Right cardiac atrium (tissue), 5 donors: Measurements from ENCODE around the gene ZNF516. TPM values are rescaled to one million over a fixed set of nuclear protein-coding genes. Genes with fewer than 3 reads are reported as not detected.

Experiments used
- ATAC-seq, 2 donors: fragments of 200-7000 bp; cut with Tn5 transposase; one replicate each; pipeline versions ENCODE4 v1.8.0 to v1.9.1; 2020; ENCODE audit warnings: moderate library complexity in 2 of 2, mild to moderate bottlenecking in 1 of 2
- DNase-seq, 3 donors: peaks; one replicate each; pipeline ENCODE4 v3.0.0-alpha.2; 2020
- H3K27ac ChIP-seq: one replicate; pipeline ENCODE4 v1.5.1; 2013; ENCODE audit warnings: mild to moderate bottlenecking, low read length, control low read depth, moderate library complexity
- H3K27me3 ChIP-seq: one replicate; pipeline ENCODE4 v1.6.1; 2013; ENCODE audit not compliant: control insufficient read depth, insufficient read depth
- H3K4me1 ChIP-seq: one replicate; pipeline ENCODE4 v1.6.1; 2013; ENCODE audit warnings: low read length; ENCODE audit not compliant: control insufficient read depth, insufficient read depth
- H3K4me3 ChIP-seq: one replicate; pipeline ENCODE4 v1.5.1; 2013; ENCODE audit warnings: low read length, control low read depth
- H3K9me3 ChIP-seq: one replicate; pipeline ENCODE4 v1.6.1; 2013; ENCODE audit warnings: low read length; ENCODE audit not compliant: control insufficient read depth
- WGBS: extraction: QIAGEN DNeasy Blood & Tissue Kit; methylation state at CpG from one replicate; pipeline ENCODE4 v1.1.7; 2013; 5-methylcytosine and 5-hydroxymethylcytosine counted together
- intact Hi-C, 4 donors: fragments of 100-400 bp; cut with DNase I; formaldehyde crosslinking; loops; one replicate each; pipeline versions ENCODE4 v1.11.0 to v1.14.0; 2022 to 2023
- polyA plus RNA-seq: library from polyadenylated mRNA; stranded (reverse); fragments of 200-250 nt; gene quantifications from one replicate; pipeline ENCODE4 v1.2.3, GENCODE V29; 2013
- total RNA-seq, 4 donors: library from RNA; stranded (reverse); fragmentation: NEBNext Ultra II Directional; extraction: Animal tissue kit (Norgen Biotek cat#: 25700); gene quantifications; one replicate each; pipeline ENCODE4 v1.2.1, GENCODE V29; 2021
- donor health status: healthy with polysubstance abuse.
- donor health status: DM: no; HTN: yes; CAD: no.
- donor health status: DM: no; HTN: no; CAD: no.
- donor health status: DM: no; HTN: yes; CAD: no; lungs with severe emphysema.
- donor health status: DM: yes; HTN: yes; CAD: no.

ZNF516 gene
- total and polyA plus RNA-seq, 5 donors, result 4.8 to 16.2 (median 11.2) TPM

DNA sequence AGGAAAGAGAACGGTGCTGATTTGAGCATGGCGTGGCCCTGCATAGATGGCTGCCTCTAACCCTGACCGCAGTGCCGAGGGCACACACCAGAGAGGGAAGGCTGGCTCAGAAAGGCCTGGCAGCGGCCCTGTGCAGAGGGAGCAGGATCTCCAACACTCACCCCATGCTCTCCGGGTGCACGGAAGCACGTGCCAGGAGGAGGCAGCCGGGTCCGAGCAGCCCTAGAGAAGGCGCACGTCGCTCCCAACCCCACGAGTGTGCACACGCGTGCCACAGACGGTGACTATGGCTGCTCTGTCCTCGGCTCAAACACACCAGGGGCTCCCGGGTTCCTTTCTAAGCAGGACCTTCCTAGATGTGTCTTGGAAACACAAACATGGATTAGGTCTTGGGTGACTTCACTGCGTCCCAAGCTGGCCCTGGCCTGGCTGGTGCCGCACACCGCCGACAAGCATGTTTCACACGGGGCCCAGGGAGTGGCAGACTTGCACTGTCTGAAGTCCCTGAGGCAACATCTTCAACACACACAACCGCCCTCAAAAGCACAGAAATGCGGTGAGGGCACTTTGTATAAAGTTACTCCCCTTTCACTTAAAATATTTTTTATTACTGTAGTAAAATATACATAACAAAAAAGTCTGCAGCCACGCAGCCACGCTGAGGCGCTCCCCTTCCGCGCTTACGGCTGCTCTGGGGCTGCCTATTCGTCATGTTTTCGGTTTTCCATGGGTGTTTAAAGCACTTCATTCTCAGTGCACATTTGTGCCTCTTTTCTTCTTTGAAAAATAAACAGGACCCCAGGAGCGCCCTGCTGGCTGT is 110.0 kb downstream of the ZNF516 start:
- Histone ChIP-seq H3K27me3 (no peaks in the 10 kb centered on the region), H3K4me1 (no peaks in the 10 kb centered on the region), H3K27ac (no peak overlapping the region), H3K9me3 (no peaks in the 10 kb centered on the region), H3K4me3 (no peak overlapping the region)
- intact Hi-C loops, result no loop called here
- no peak for DNase-seq
- ATAC-seq, result no peak
- WGBS, result 94% methylated on average over 35 of the region's 35 CpGs

DNA sequence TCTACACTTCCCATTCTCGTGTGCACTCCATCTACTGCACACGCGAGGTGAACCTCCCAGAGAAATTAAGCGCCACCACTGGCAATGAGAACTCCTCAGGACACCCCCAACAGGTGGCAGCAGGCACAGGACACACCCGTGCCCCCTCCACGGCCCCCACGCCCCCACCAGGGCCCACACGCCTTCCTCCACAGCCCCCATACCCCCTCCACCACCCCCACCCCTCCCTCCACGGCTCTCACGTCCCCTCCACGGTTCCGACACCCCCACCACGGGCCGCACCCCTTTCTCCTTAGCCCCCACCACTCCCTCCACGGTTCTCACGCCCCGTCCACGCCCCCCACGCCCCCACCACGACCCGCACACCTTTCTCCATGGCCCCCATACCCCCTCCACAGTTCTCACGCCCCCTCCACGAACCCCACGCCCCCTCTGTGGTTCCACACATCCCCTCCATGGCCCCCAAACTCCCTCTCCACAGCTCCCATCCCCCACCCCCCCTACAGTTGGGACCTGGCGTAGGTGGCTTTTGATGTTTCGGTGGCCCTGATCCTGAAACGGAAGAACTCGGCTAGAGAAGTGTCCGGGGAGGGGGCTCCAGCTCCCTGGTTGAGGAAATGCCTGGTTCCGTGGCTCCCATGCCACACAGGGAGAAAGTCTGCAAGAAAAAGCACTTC is 110.8 kb downstream of the ZNF516 start:
- Histone ChIP-seq H3K27me3 (no peaks in the 10 kb centered on the region), H3K27ac (no peak overlapping the region), H3K4me1 (no peaks in the 10 kb centered on the region), H3K4me3 (no peak overlapping the region), H3K9me3 (no peaks in the 10 kb centered on the region)
- ATAC-seq (no peak), DNase-seq (no peak)
- WGBS, result 94% methylated on average over 30 of the region's 30 CpGs
- intact Hi-C loops, result no loop called here

DNA sequence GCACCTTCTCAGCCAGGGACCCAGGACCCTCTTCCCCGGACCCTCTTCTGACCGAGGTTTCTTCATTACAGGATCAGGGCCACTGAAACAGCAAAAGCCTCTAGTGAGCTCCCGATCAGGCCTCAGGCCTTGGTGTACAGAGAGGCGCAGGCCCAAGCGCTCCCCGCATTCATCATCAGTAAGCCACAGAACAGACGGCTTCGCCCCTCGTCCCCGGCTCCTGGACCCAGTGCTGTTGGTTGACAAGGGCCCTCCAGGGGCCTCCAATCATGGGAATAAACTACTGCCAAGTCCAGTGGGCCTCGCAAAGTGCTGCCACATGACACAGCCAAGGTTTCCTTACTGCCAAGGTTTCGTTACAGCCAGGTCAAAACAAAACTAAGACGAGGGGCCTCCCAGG is 111.4 kb downstream of the ZNF516 start:
- no peak for DNase-seq
- H3K27ac ChIP-seq, result no peak overlapping the region
- intact Hi-C loops, result no loop called here
- no peaks in the 10 kb centered on the region for H3K4me1 ChIP-seq
- no peaks in the 10 kb centered on the region for H3K27me3 ChIP-seq
- WGBS, result 88% methylated on average over 13 of the region's 13 CpGs
- H3K4me3 ChIP-seq, result no peak overlapping the region
- no peak for ATAC-seq
- no peaks in the 10 kb centered on the region for H3K9me3 ChIP-seq

DNA sequence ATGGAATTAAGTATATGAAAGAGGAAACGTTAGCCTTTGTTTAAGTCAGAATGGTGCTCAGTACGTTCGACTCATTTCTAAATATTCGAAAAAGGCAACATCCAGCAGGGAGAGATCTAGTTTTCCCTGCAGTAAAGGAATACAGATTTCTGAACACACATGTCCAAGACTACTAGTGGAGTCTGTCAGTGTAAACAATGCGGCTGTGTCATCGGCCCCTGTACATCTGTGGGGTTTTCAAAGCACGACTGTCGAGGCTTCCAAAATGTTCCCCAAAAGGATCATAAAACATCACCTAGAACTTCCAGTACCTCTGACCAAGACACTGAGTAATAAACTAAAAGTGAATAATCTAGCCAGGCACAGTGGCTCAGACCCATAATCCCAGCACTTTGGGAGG is 112.8 kb downstream of the ZNF516 start:
- 93% methylated on average over 8 of the region's 8 CpGs for WGBS
- H3K27ac ChIP-seq, result no peak overlapping the region

DNA sequence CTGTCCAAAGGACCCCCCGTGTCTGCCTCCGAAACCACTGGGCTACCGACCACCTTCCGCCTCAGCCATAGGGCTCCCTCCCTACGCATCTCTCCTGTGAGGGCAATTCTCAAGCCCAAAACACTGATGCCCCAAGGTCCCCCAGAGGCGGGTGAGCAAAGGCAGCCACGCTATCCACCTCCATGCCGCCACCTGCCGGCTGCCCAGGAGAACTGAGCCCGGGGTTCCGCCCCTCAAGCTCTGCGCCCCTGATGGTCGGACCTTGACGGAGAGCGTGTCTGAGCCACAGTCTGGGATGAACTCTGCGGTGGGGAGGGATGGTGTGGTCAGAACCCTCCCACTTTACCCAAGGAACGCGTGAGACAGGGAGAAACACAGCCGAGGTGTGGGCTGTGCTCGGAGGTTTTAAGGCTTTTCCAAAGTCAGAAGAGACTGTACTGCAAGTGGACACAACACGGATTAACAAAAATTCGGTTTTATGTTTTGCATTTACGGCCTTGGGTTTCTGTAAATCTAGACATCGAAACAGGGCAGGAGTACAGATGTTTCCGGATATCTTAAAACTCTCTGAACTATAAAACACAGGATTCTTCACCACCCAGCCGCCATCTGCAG is 114.1 kb downstream of the ZNF516 start:
- Histone ChIP-seq H3K27me3 (no peaks in the 10 kb centered on the region), H3K4me1 (no peaks in the 10 kb centered on the region), H3K27ac (no peak overlapping the region), H3K9me3 (no peaks in the 10 kb centered on the region), H3K4me3 (no peak overlapping the region)
- intact Hi-C loops, result no loop called here
- DNase-seq, result no peak
- no peak for ATAC-seq
- 82% methylated on average over 26 of the region's 26 CpGs for WGBS

More for the DNA sequence above, 112.8 kb downstream of the ZNF516 start:
- no peaks in the 10 kb centered on the region for H3K9me3 ChIP-seq
- intact Hi-C loops, result no loop called here
- DNase-seq (no peak), ATAC-seq (no peak)
- H3K27me3 ChIP-seq, result no peaks in the 10 kb centered on the region
- H3K4me1 ChIP-seq, result no peaks in the 10 kb centered on the region
- no peak overlapping the region for H3K4me3 ChIP-seq

DNA sequence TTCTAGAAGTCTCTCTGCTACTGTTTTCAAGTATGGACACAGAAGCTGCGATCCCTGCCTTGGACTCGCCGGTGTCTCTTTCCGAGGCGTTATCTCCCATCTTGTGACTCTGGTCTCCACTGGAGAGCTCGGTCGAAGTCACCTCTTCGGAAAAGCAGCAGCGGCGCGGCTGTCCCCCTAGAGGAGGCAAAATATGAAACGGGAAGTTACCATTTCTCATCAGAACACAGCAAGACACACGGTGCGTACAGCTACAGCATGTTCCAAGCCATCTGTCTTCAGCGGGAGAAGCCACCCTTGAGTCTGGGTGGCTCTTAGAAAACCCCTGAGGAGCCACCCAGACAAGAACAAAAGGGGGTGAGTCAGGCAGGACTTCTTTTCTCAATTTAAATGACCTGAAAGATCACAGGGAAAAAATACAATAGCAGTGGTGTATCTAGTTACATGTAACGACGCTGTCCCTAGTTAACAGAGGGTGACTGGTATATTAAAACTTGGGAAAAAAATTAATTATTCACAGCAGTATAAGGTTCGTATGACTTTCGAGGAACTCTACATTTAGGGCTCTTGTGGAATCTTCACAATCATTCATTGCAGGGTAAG is 114.8 kb downstream of the ZNF516 start:
- H3K27ac ChIP-seq, result no peak overlapping the region
- DNase-seq (no peak), ATAC-seq (no peak)
- intact Hi-C loops, result no loop called here
- 91% methylated on average over 19 of the region's 19 CpGs for WGBS
- H3K4me1 ChIP-seq, result no peaks in the 10 kb centered on the region
- H3K9me3 ChIP-seq, result no peaks in the 10 kb centered on the region
- H3K27me3 ChIP-seq, result no peaks in the 10 kb centered on the region
- no peak overlapping the region for H3K4me3 ChIP-seq

DNA sequence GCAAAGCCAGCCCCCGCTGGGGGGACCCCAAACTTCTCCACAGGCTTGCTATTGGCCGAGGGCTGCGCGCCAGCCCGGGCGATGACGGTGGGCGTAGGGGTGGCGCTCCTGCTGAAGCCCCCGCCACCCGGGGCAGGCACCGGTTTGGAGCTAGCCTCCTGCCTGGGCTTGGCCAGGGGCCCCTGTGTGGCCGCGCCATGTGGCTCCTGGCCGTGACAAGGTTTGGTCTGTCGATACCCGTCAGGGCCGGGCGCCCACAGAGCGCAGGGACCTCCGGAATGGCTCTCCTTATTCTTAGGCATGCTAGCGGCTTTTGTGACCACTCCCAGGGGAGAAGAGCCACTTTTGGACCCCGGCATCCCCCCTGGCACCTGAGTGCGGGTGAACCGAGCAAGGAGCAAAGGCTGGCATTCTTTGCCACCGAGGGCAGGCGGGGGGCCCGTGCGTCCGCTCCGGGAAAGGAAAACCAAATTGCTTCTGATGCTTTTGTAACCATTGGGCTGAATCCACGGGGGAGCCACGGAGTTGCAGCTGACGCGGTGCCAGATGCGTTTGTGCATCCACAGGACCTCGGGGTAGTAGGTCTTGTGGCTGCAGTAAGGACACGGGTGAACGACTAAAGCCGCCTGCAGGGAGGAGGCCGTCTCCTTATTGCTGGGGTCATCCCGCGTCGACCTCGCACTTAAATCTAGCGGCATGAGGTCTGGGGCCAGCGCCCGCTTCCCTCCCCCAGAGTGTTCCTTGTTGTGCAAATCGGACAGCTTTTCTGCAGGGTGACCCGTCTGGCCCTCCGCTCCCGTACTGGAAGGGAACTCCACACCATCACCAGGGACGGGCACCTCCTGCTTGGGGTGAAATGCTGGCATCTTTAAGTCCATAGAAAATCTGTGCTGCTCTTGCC is 115.6 kb downstream of the ZNF516 start:
- Histone ChIP-seq H3K4me3 (no peak overlapping the region), H3K9me3 (no peaks in the 10 kb centered on the region), H3K4me1 (no peaks in the 10 kb centered on the region), H3K27me3 (no peaks in the 10 kb centered on the region), H3K27ac (no peak overlapping the region)
- intact Hi-C loops, result no loop called here
- DNase-seq, result no peak
- ATAC-seq, result peak in 1 of 2 donors; percentile 17
- WGBS, result 97% methylated on average over 53 of the region's 53 CpGs

DNA sequence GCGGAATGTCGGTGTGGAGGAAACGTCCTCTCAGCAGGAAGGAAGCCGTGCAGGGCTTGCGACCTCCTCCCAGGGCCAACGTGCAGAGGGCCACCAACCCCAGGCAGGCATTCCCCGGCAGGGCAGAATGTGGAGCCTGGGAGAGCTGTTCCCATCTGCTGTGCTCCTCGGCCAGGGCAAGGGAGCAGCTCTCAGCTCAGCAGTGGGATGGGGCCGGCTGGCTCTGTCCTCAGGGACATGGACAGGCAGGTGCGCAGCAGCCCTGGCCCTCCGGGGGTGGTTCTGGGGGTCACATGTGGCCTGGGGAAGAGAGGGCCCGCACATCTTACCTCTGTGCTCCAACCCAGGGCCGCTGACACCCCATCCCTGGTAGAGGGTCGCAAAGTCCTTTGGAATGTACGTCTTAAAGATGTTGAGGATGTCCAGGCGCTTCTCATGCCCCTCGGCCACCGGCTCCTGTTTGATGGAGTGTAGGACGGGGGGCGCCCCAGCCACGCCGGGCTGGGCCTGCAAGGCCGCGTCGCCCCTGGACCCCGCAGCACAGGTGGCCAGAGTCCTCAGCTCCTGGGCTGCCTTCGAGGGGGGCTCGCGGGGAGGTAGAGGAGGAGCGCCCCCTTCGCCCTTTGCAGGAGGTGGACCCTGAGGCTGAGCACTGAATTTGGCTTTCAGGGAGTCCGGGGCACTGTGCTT is 116.4 kb downstream of the ZNF516 start:
- peak in 1 of 2 donors; percentile 40 for ATAC-seq
- no peaks in the 10 kb centered on the region for H3K27me3 ChIP-seq
- intact Hi-C loops, result no loop called here
- no peaks in the 10 kb centered on the region for H3K4me1 ChIP-seq
- 88% methylated on average over 32 of the region's 32 CpGs for WGBS
- no peak overlapping the region for H3K27ac ChIP-seq
- H3K9me3 ChIP-seq, result no peaks in the 10 kb centered on the region
- no peak overlapping the region for H3K4me3 ChIP-seq
- no peak for DNase-seq

DNA sequence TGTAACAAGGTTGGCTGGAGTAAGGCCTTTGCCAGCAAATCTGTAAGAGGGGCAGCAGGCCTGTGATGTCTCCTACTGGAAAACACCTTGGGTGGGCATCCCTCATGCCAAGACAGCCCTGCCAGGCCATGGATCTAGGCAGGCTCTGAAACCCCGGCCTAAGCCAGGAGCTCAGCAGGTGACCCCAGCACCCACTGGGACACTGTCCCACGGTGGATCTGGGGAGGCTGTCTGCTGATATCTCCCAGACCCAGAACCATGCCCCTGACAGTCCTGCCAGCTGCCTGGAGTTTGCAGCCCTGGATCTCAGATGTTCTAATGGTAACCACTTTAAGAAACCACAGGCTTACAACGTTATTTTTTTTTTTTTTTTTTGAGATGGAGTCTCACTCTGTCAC is 117.7 kb downstream of the ZNF516 start:
- H3K27ac ChIP-seq, result no peak overlapping the region
- 78% methylated on average over 3 of the region's 3 CpGs for WGBS
- H3K9me3 ChIP-seq, result no peaks in the 10 kb centered on the region
- peak in 1 of 2 donors; percentile 11 for ATAC-seq
- H3K4me1 ChIP-seq, result no peaks in the 10 kb centered on the region
- no peak overlapping the region for H3K4me3 ChIP-seq
- no peaks in the 10 kb centered on the region for H3K27me3 ChIP-seq
- no peak for DNase-seq
- intact Hi-C loops, result no loop called here
